ENCODE data around the gene MCM8. TPM values are rescaled to one million over a fixed set of nuclear protein-coding genes. Genes with fewer than 3 reads are reported as not detected.

Gene MCM8
- total RNA-seq, 2 donors from 2014 or later = 26.1 to 43.0 TPM

- H3K27ac Mint-ChIP-seq = no peak overlapping the region
These were observed 19.0 kb downstream of the MCM8 start for GRCh38 chr20:5969348-5969935.

DNA sequence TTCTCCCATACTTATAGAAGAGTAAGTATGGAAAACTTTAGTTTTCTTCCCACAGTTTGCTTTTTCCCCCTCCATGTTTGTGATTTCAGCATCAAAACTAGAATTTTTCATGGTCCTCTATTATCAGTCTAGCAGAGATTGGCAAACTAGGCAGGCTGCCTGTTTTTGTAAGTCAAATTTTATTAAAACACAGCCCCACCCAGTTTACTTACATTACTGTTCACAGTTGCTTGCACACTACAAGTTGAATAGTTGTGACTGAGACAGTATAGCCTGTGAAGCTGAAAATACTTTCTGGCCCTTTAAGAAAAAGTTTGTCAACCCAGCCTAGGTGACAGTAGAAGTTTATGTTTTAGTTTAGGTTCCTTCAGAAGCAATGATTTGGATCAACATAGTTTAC, 19.5 kb downstream of the MCM8 start:
- TF ChIP-seq CTCF (conservative IDR thresholded peaks at IDR 0.05) = no peak
- H3K4me3 ChIP-seq (ENCODE audit: low read length) = no peak overlapping the region
- H3K27me3 ChIP-seq (ENCODE audit: control insufficient read depth, insufficient read depth, low read length, poor library complexity, severe bottlenecking) = no peaks in the 10 kb centered on the region
- H3K36me3 ChIP-seq (ENCODE audit: control insufficient read depth, insufficient read depth, low read length) = peaks cover 85% of the 10 kb centered on the region
- peaks cover 38% of the 10 kb centered on the region for H3K27me3 Mint-ChIP-seq (ENCODE audit: insufficient read depth)
- no peak overlapping the region for H3K27ac ChIP-seq (ENCODE audit: low read depth, low read length)
- H3K9me3 ChIP-seq (ENCODE audit: control insufficient read depth, low read length) = no peaks in the 10 kb centered on the region
- H3K9ac ChIP-seq (ENCODE audit: extremely low read depth, low read length, poor library complexity, severe bottlenecking) = no peak overlapping the region
- DNase-seq = no peak
- peaks cover 3% of the 10 kb centered on the region for H3K4me1 Mint-ChIP-seq
- H3K27ac Mint-ChIP-seq = no peak overlapping the region
- H3K4me1 ChIP-seq (ENCODE audit: control insufficient read depth, insufficient read depth, low read length) = no peaks in the 10 kb centered on the region
- H3K9me3 Mint-ChIP-seq = no peaks in the 10 kb centered on the region
- H3K4me3 Mint-ChIP-seq = no peak overlapping the region
- peaks cover 71% of the 10 kb centered on the region for H3K36me3 Mint-ChIP-seq (ENCODE audit: low read depth)

More at GRCh38 chr20:5969348-5969935, 19.0 kb downstream of the MCM8 start:
- no peaks in the 10 kb centered on the region for H3K9me3 Mint-ChIP-seq
- no peak overlapping the region for H3K27ac ChIP-seq (ENCODE audit: low read depth, low read length)
- 61 to 66% methylated on average over 8 to 9 of the region's 9 CpGs for WGBS, 2 experiments (ENCODE audit: insufficient coverage in 1 of 2, insufficient read length in 1 of 2)
- H3K36me3 ChIP-seq (ENCODE audit: control insufficient read depth, insufficient read depth, low read length) = peaks cover 85% of the 10 kb centered on the region
- no peaks in the 10 kb centered on the region for H3K4me1 ChIP-seq (ENCODE audit: control insufficient read depth, insufficient read depth, low read length)
- H3K9me3 ChIP-seq (ENCODE audit: control insufficient read depth, low read length) = no peaks in the 10 kb centered on the region
- H3K4me1 Mint-ChIP-seq = peaks cover 3% of the 10 kb centered on the region
- peaks cover 38% of the 10 kb centered on the region for H3K27me3 Mint-ChIP-seq (ENCODE audit: insufficient read depth)
- H3K4me3 ChIP-seq (ENCODE audit: low read length) = no peak overlapping the region
- H3K36me3 Mint-ChIP-seq (ENCODE audit: low read depth) = peaks cover 68% of the 10 kb centered on the region
- peak; percentile 68 for DNase-seq
- H3K9ac ChIP-seq (ENCODE audit: extremely low read depth, low read length, poor library complexity, severe bottlenecking) = no peak overlapping the region
- H3K27me3 ChIP-seq (ENCODE audit: control insufficient read depth, insufficient read depth, low read length, poor library complexity, severe bottlenecking) = no peaks in the 10 kb centered on the region
- H3K4me3 Mint-ChIP-seq = no peak overlapping the region
- TF ChIP-seq CTCF (conservative IDR thresholded peaks at IDR 0.05) = no peak

DNA sequence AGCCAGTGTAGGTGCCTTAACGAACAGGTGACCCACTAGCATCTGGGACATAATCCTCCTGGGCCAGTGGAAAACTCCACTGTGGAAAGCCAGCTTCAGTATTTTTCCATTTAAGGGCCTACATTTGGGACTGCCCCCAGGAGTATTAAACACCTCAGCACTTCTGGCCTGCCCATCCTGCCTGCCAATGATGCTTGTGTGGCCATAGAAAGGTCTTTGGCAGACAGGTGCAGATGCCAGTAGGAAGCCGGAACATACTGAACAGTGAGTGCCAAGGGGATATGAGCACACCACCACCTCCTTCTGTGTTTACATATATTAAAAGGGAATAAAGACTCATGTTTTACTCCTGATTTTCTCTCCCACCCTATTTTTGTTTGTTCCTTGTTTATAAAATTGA, 19.9 kb downstream of the MCM8 start:
- Histone ChIP-seq H3K4me3 (ENCODE audit: low read length) (no peak overlapping the region), H3K9me3 (ENCODE audit: control insufficient read depth, low read length) (no peaks in the 10 kb centered on the region), H3K4me1 (ENCODE audit: control insufficient read depth, insufficient read depth, low read length) (no peaks in the 10 kb centered on the region), H3K27me3 (ENCODE audit: control insufficient read depth, insufficient read depth, low read length, poor library complexity, severe bottlenecking) (no peaks in the 10 kb centered on the region), H3K27ac (ENCODE audit: low read depth, low read length) (no peak overlapping the region), H3K9ac (ENCODE audit: extremely low read depth, low read length, poor library complexity, severe bottlenecking) (no peak overlapping the region), H3K36me3 (ENCODE audit: control insufficient read depth, insufficient read depth, low read length) (peaks cover 84% of the 10 kb centered on the region)
- no peak overlapping the region for H3K4me3 Mint-ChIP-seq
- no peaks in the 10 kb centered on the region for H3K9me3 Mint-ChIP-seq
- DNase-seq = no peak
- peaks cover 38% of the 10 kb centered on the region for H3K27me3 Mint-ChIP-seq (ENCODE audit: insufficient read depth)
- H3K36me3 Mint-ChIP-seq (ENCODE audit: low read depth) = peaks cover 71% of the 10 kb centered on the region
- TF ChIP-seq CTCF (conservative IDR thresholded peaks at IDR 0.05) = no peak
- H3K4me1 Mint-ChIP-seq = peaks cover 3% of the 10 kb centered on the region
- H3K27ac Mint-ChIP-seq = no peak overlapping the region
- 96 to 100% methylated on average over 1 to 2 of the region's 2 CpGs for WGBS, 2 experiments (ENCODE audit: insufficient coverage in 1 of 2, insufficient read length in 1 of 2)
